Tibial artery (tissue), 4 donors: ENCODE results near the gene ATP6AP1.

Source experiments
- DNase-seq, 2 donors: peaks; one replicate each; pipeline ENCODE4 v3.0.0-alpha.2; 2019
- H3K27ac ChIP-seq, 2 donors: fragments of 200-600 bp; sonication (generic) in 1 of 2; 1 replicate in 1 of 2; 2 replicates in 1 of 2; pipeline ENCODE4 v1.5.1; 2018 to 2019; ENCODE audit warnings: mild to moderate bottlenecking in 1 of 2
- H3K27me3 ChIP-seq, 2 donors: fragments of 200-600 bp; sonication (generic) in 1 of 2; one replicate each; pipeline versions ENCODE4 v1.5.1 to v1.6.0; 2016 to 2019
- H3K36me3 ChIP-seq, 3 donors: fragments of 200-600 bp; sonication (generic) in 2 of 3; one replicate each; pipeline ENCODE4 v1.5.1; 2016 to 2019; ENCODE audit warnings: mild to moderate bottlenecking in 2 of 3
- H3K4me1 ChIP-seq, 4 donors: fragments of 200-600 bp; sonication (generic) in 2 of 4; 1 replicate in 3 of 4; 2 replicates in 1 of 4; pipeline ENCODE4 v1.5.1; 2016 to 2019
- H3K4me3 ChIP-seq, 2 donors: fragments of 200-600 bp; sonication (generic) in 1 of 2; 1 replicate in 1 of 2; 2 replicates in 1 of 2; pipeline ENCODE4 v1.5.1; 2018 to 2019; ENCODE audit warnings: mild to moderate bottlenecking in 2 of 2
- H3K9me3 ChIP-seq, 3 donors: fragments of 200-600 bp; sonication (generic) in 1 of 3; one replicate each; pipeline ENCODE4 v1.5.1; 2016 to 2019
- intact Hi-C: fragments of 100-400 bp; cut with DNase I; formaldehyde crosslinking; loops from one replicate; pipeline ENCODE4 v1.15.0; 2023; ENCODE audit warnings: low total_unique reads
- TF ChIP-seq, protein P1 (sequence below), 2 experiments: fragments of 200-600 bp in 1 of 2; fragments of 450-650 bp in 1 of 2; IDR thresholded peaks; one replicate each; pipeline ENCODE4 v1.5.1; 2017 to 2019; ENCODE audit warnings: antibody characterized with exemption in 2 of 2, mild to moderate bottlenecking in 1 of 2, moderate library complexity in 1 of 2

ATP6AP1 gene, protein sequence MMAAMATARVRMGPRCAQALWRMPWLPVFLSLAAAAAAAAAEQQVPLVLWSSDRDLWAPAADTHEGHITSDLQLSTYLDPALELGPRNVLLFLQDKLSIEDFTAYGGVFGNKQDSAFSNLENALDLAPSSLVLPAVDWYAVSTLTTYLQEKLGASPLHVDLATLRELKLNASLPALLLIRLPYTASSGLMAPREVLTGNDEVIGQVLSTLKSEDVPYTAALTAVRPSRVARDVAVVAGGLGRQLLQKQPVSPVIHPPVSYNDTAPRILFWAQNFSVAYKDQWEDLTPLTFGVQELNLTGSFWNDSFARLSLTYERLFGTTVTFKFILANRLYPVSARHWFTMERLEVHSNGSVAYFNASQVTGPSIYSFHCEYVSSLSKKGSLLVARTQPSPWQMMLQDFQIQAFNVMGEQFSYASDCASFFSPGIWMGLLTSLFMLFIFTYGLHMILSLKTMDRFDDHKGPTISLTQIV

DNA sequence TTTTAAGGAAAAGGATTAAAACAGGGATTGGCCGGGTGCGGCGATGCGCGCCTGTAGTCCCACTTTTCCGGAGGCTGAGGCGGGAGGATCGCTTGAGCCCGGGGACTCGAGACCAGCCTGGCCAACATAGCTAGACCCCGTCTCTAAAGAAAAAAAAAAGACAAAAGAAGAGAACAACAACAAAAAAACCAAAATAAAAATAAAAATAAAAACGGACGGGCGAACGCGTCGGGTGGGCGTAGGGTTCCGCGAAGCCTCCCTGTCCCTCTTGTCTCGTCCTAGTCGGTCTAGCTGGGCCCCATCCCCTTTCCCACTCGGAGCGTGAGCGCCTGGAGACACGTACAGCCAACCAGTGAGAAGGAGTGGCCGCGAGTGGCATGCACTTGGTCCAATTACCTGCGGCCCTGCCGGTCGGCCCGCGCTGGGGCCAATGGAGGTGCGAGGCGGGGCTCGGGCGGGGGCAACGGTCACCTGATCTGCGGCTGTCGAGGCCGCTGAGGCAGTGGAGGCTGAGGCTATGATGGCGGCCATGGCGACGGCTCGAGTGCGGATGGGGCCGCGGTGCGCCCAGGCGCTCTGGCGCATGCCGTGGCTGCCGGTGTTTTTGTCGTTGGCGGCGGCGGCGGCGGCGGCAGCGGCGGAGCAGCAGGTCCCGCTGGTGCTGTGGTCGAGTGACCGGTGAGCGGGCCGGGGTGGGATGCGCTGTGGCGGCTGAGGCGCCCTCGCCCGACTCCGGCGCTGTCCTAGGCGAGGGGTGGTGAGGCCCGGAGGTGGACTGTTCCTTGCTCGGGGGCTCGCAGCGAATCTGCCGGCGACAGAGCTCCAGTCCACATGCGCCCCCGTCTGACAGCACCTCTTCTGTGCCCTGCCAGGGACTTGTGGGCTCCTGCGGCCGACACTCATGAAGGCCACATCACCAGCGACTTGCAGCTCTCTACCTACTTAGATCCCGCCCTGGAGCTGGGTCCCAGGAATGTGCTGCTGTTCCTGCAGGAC lies at the start of gene ATP6AP1:
ATP6AP1 (plus strand) TSS at position 502 of the 996 bp plus-strand sequence; CDS start at position 518, 16 bp downstream.
- intact Hi-C loops = no loop called here
- Histone ChIP-seq H3K4me3 (peak within 1 kb of the TSS; percentile 86 to 87), H3K9me3 (no peaks in the 10 kb centered on the region), H3K36me3 (peaks cover 0 to 18% (median 16%) of the 10 kb centered on the region in 3 donors), H3K27ac (peak within 1 kb of the TSS; percentile 88 to 92), H3K27me3 (no peaks in the 10 kb centered on the region), H3K4me1 (peaks cover 0 to 24% (median 2%) of the 10 kb centered on the region in 4 donors)
- TF ChIP-seq, protein P1, sequence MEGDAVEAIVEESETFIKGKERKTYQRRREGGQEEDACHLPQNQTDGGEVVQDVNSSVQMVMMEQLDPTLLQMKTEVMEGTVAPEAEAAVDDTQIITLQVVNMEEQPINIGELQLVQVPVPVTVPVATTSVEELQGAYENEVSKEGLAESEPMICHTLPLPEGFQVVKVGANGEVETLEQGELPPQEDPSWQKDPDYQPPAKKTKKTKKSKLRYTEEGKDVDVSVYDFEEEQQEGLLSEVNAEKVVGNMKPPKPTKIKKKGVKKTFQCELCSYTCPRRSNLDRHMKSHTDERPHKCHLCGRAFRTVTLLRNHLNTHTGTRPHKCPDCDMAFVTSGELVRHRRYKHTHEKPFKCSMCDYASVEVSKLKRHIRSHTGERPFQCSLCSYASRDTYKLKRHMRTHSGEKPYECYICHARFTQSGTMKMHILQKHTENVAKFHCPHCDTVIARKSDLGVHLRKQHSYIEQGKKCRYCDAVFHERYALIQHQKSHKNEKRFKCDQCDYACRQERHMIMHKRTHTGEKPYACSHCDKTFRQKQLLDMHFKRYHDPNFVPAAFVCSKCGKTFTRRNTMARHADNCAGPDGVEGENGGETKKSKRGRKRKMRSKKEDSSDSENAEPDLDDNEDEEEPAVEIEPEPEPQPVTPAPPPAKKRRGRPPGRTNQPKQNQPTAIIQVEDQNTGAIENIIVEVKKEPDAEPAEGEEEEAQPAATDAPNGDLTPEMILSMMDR (IDR thresholded peaks at IDR 0.05) = no peak
- peak; percentile 92 to 97 for DNase-seq

GRCh38 chrX:154378799-154379568 lies 49.5 kb upstream of the ATP6AP1 start, which contains the start of gene EMD:
Gene EMD, plus strand, starts transcription at chrX:154379295. Its CDS starts 190 bp downstream, at chrX:154379485.
- Histone ChIP-seq H3K4me3 (peak within 1 kb of the TSS; percentile 87 to 93), H3K4me1 (peaks cover 0 to 43% (median 18%) of the 10 kb centered on the region in 4 donors), H3K27me3 (no peaks in the 10 kb centered on the region), H3K27ac (peak within 1 kb of the TSS; percentile 97 to 100), H3K36me3 (peaks cover 0 to 10% (median 0%) of the 10 kb centered on the region in 3 donors), H3K9me3 (no peaks in the 10 kb centered on the region)
- peak; percentile 97 for DNase-seq
- TF ChIP-seq, protein P1 (IDR thresholded peaks at IDR 0.05) = peak in 1 of 2 experiments; percentile 36
- intact Hi-C loops = no loop called here

DNA sequence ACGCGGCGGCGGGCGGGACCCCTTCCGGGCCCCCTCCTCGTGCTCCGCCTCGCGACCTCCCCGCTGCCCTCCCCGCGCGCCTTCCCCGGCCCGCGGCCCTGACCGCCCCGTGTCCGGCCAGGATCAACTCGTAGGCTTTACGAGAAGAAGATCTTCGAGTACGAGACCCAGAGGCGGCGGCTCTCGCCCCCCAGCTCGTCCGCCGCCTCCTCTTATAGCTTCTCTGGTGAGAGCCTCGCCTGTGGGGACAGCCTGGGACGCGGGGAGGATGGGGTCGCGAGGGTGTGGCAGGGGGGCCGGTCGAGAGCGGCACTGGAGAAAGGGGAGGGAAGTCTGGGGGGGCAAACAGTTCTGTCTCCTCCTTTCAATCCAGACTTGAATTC lies 48.9 kb upstream of the ATP6AP1 start:
- H3K36me3 ChIP-seq = peaks cover 0 to 10% (median 0%) of the 10 kb centered on the region in 3 donors
- intact Hi-C loops = no loop called here
- H3K4me3 ChIP-seq = peak overlapping the region; percentile 87 to 93
- H3K4me1 ChIP-seq = peaks cover 0 to 49% (median 23%) of the 10 kb centered on the region in 4 donors
- TF ChIP-seq, protein P1 (IDR thresholded peaks at IDR 0.05) = no peak
- H3K9me3 ChIP-seq = no peaks in the 10 kb centered on the region
- peak overlapping the region; percentile 97 to 100 for H3K27ac ChIP-seq
- no peak for DNase-seq
- no peaks in the 10 kb centered on the region for H3K27me3 ChIP-seq

- no peaks in the 10 kb centered on the region for H3K9me3 ChIP-seq
- H3K36me3 ChIP-seq = peaks cover 0 to 10% (median 0%) of the 10 kb centered on the region in 3 donors
- peak in 1 of 2 donors; percentile 68 for DNase-seq
- intact Hi-C loops = no loop called here
- no peaks in the 10 kb centered on the region for H3K27me3 ChIP-seq
- H3K27ac ChIP-seq = peak overlapping the region; percentile 97 to 100
- TF ChIP-seq, protein P1 (IDR thresholded peaks at IDR 0.05) = no peak
- peak overlapping the region; percentile 87 to 93 for H3K4me3 ChIP-seq
- H3K4me1 ChIP-seq = peaks cover 0 to 50% (median 24%) of the 10 kb centered on the region in 4 donors
Observed at GRCh38 chrX:154380153-154380552, 48.3 kb upstream of the ATP6AP1 start.
